Left renal pelvis (tissue), 4 donors: ENCODE measurements around the gene TRIM9. TPM values are rescaled to one million over a fixed set of nuclear protein-coding genes. Genes with fewer than 3 reads are reported as not detected.
"Not testable (repeated sequence)": the region's sequence is repeated elsewhere in the genome, so short reads cannot be mapped to it uniquely, and the experiment has no call there.

Experiments used
- DNase-seq, 4 donors: peaks; one replicate each; pipeline ENCODE4 v3.0.0-alpha.2; 2013; ENCODE audit warnings: low read depth in 4 of 4, low spot score in 3 of 4
- polyA plus RNA-seq, 4 donors: library from polyadenylated mRNA; unstranded; fragments of 120-200 nt; gene quantifications; one replicate each; pipeline ENCODE4 v1.2.1, GENCODE V29; 2013; ENCODE audit not compliant: insufficient read length in 4 of 4

Gene TRIM9
- polyA plus RNA-seq, 4 donors = 1.1 to 2.6 (median 1.7) TPM

GRCh38 chr14:50941638-50942037 is 153.3 kb downstream of the TRIM9 start:
- not testable (repeated sequence) for DNase-seq

- DNase-seq = no peak
Measured at GRCh38 chr14:50941151-50941550, 153.8 kb downstream of the TRIM9 start.

GRCh38 chr14:50937800-50938199 is 157.1 kb downstream of the TRIM9 start:
- no peak for DNase-seq

- no peak for DNase-seq
Measured at GRCh38 chr14:50937325-50937724, 157.6 kb downstream of the TRIM9 start.

- no peak for DNase-seq
Measured at GRCh38 chr14:50936882-50937281, 158.0 kb downstream of the TRIM9 start.

GRCh38 chr14:50936016-50936340 is 158.9 kb downstream of the TRIM9 start:
- no peak for DNase-seq

- no peak for DNase-seq
Measured at GRCh38 chr14:50935126-50936015, 159.5 kb downstream of the TRIM9 start.

GRCh38 chr14:50932592-50933495 is 162.1 kb downstream of the TRIM9 start:
- no peak for DNase-seq

DNA sequence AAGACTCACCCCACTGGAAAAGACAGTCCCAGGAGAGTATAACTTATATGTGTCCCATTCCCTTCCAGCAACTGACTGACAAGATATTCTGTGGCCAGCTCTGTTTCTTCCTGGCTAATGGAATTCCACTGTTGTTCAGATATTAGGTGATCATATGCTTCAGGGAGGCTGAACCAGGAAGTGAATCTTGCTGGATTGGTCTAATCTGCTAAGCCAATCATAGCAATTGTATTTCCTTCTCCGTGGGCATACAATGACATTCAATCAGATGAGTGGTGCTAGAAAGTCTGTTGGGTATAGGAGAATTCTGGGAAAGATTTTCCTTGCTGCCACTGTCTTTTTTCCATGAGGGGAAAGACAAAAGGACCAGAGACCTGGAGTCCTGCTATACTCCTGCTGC is 162.7 kb downstream of the TRIM9 start:
- no peak for DNase-seq

- DNase-seq = no peak
Measured at GRCh38 chr14:50931559-50931958, 163.3 kb downstream of the TRIM9 start.

GRCh38 chr14:50929506-50929905 is 165.4 kb downstream of the TRIM9 start:
- no peak for DNase-seq

DNA sequence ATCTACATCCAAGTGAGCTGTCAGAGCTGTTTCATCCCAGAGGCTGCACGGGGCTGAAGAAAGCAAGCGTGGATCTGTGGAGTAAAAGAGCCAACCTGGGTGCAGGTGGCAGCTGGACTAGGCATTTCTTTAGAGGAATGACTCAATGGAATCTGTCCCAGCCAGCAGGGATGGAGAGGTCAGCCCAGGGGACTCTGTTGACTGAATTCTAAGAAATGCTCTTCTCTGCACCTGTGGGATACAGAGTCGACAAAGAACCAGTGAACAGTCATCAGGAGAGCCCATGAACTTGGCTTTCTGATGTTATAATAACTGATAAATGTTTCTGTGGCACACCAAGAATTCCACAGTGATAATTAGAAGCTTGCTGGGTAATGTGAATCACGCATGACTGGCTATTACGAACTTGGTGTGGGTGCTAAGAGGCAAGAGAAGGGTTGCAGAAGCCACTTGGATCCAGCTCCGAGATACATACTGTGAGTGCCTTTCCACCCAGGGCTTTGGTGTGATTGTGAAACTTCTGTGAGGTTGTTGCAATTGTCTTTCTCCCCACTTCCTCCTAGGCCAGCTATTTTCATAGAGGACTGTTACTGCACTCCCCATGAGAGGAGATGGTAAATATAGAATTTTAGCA is 166.8 kb downstream of the TRIM9 start:
- DNase-seq = no peak

GRCh38 chr14:50926851-50927386 is 168.0 kb downstream of the TRIM9 start:
- DNase-seq = no peak

Other genes with a start within 250 kb of the TRIM9 start
- gene ABHD12B, start 223.1 kb downstream of the TRIM9 start, polyA plus RNA-seq = 1 to 10 TPM in 3 of 4 donors, under 1 TPM in 1; 0.32 to 1.5 (median 1.0) TPM
- 10 to 100 TPM; 16.1 to 34.0 (median 19.4) TPM for gene PYGL, start 150.6 kb downstream of the TRIM9 start, polyA plus RNA-seq
- gene TMX1, start 145.1 kb upstream of the TRIM9 start, polyA plus RNA-seq = 10 to 100 TPM; 35.7 to 63.9 (median 52.7) TPM